ENCODE measurements around the gene WDR36.

Gene WDR36

DNA sequence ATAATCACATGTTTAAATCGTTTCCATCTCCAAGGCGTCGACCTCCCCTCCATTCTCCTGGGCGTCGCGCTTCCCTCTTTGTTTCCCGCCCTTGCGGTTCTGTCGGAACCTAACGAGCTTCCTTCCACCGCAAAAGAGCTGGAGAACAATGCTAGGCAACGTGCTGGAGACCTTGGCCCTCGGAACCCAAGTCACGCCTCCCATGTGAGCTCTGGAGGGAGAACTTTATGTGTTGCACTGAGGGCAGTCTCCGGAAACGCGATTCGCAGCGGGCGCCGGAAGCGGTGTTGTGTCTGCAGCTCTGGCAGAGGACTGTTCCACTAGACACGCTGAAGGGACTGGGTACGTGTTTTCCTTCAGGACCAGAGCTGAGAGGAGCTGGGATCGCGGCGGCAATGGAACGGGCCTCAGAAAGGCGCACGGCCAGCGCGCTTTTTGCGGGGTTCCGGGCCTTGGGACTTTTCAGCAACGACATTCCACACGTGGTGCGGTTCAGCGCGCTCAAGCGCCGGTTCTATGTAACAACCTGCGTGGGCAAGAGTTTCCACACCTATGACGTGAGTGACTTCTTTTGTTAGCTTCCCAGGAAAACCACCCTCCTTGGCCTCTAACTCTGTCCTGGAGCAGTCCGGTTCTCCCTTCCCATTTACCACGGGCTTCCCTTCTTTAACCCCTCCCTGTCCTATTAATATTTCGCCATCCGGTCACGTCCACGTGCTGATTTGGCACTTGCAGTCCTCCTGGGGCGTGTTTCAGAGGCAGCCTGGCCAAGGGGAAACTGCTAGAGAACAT is at the start of gene WDR36:
TSS of gene WDR36 (plus strand) at position 287 of the 792 bp plus-strand sequence. CDS start at position 396, 109 bp downstream.
- Mint-ChIP-seq H3K27ac (peak within 1 kb of the TSS; percentile 97), H3K9me3 (peaks cover 2 to 3% of the 10 kb centered on the region in 2 donors), H3K4me3 (peak within 1 kb of the TSS; percentile 92 to 96), H3K36me3 (peaks cover 12 to 21% of the 10 kb centered on the region in 2 donors), H3K27me3 (peaks cover 6 to 8% of the 10 kb centered on the region in 2 donors), H3K4me1 (peaks cover 17 to 43% of the 10 kb centered on the region in 2 donors)
- peak; percentile 89 to 93 for ATAC-seq (replicated peaks)
- DNase-seq = peak; percentile 87

DNA sequence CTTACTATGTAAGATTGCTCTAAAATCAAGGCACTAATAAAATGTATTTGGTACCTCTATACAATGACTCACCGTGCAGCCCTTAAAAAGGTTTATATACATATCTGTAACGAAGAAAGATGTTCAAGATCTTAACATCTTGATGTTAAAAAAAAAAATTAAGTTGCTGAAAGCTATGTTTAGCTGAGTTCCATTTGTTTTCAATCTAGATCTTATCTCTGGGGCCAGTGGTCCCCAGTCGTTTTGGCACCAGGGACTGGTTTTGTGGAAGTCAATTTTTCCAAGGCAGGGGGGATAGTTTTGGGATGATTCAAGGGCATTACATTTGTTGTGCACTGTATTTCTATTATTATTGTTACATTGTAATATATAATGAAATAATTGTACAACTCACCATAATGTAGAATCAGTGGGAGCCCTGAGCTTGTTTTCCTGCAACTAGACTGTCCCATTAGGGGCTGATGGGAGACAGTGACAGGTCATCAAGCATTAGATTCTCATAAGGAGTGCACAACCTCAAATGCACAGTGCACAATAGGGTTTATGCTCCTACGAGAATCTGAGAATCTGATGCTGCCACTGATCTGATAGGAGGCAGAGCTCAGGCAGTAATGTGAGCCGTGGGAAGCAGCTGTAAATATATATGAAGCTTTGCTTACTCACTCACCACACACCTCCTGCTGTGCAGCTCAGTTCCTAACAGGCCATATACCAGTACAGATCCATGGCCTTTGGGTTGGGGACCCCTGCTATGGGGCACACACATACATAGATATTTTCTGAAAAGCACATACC is 48.2 kb upstream of the WDR36 start:
- H3K4me3 Mint-ChIP-seq = no peak overlapping the region
- no peak overlapping the region for H3K27ac Mint-ChIP-seq
- no peaks in the 10 kb centered on the region for H3K4me1 Mint-ChIP-seq
- ATAC-seq (replicated peaks) (no peak), DNase-seq (no peak)
- no peaks in the 10 kb centered on the region for H3K36me3 Mint-ChIP-seq
- no peaks in the 10 kb centered on the region for H3K9me3 Mint-ChIP-seq
- no peaks in the 10 kb centered on the region for H3K27me3 Mint-ChIP-seq

GRCh38 chr5:111058064-111058463 is 34.1 kb upstream of the WDR36 start:
- Mint-ChIP-seq H3K27me3 (peaks cover 28 to 42% of the 10 kb centered on the region in 2 donors), H3K27ac (no peak overlapping the region), H3K36me3 (peaks cover 0 to 2% of the 10 kb centered on the region in 2 donors), H3K4me1 (no peaks in the 10 kb centered on the region), H3K9me3 (peaks cover 0 to 2% of the 10 kb centered on the region in 2 donors), H3K4me3 (no peak overlapping the region)
- DNase-seq (no peak), ATAC-seq (replicated peaks) (no peak)

DNA sequence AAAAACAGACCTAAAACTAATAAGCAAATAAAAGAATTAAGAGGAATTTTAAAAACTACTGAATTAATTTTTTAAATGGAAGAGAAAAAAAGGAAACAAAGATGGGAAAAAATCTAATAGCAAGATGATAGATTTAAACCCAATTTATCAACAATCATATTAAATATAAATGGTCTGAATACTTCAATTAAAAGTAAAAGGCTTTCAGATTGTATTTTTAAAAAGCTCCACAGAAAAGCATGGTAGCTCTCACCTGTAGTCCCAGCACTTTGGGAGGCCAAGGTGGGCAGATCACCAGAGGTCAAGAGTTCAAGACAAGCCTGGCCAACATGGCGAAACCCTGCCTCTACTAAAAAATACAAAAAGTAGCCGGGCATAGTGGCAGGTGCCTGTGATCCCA is 32.0 kb upstream of the WDR36 start:
- DNase-seq = no peak
- Mint-ChIP-seq H3K27me3 (peaks cover 29 to 35% of the 10 kb centered on the region in 2 donors), H3K9me3 (peaks cover 0 to 2% of the 10 kb centered on the region in 2 donors), H3K36me3 (peaks cover 0 to 2% of the 10 kb centered on the region in 2 donors), H3K4me3 (no peak overlapping the region), H3K4me1 (no peaks in the 10 kb centered on the region), H3K27ac (no peak overlapping the region)
- ATAC-seq (replicated peaks) = no peak

GRCh38 chr5:111061618-111062017 is 30.5 kb upstream of the WDR36 start:
- ATAC-seq (replicated peaks) (no peak), DNase-seq (no peak)
- Mint-ChIP-seq H3K36me3 (peaks cover 0 to 2% of the 10 kb centered on the region in 2 donors), H3K9me3 (peaks cover 0 to 2% of the 10 kb centered on the region in 2 donors), H3K4me1 (no peaks in the 10 kb centered on the region), H3K27me3 (peaks cover 37 to 44% of the 10 kb centered on the region in 2 donors), H3K27ac (no peak overlapping the region), H3K4me3 (no peak overlapping the region)

- Mint-ChIP-seq H3K27me3 (peaks cover 39 to 44% of the 10 kb centered on the region in 2 donors), H3K9me3 (peaks cover 0 to 1% of the 10 kb centered on the region in 2 donors), H3K4me3 (no peak overlapping the region), H3K36me3 (peaks cover 0 to under 1% of the 10 kb centered on the region in 2 donors), H3K4me1 (no peaks in the 10 kb centered on the region), H3K27ac (no peak overlapping the region)
- ATAC-seq (replicated peaks) = no peak
- DNase-seq = no peak
These were observed 28.3 kb upstream of the WDR36 start for GRCh38 chr5:111063709-111064322.

- H3K4me1 Mint-ChIP-seq = peaks cover 4 to 12% of the 10 kb centered on the region in 2 donors
- DNase-seq (no peak), ATAC-seq (replicated peaks) (no peak)
- H3K4me3 Mint-ChIP-seq = no peak overlapping the region
- no peaks in the 10 kb centered on the region for H3K36me3 Mint-ChIP-seq
- H3K27me3 Mint-ChIP-seq = peaks cover 63% of the 10 kb centered on the region in 2 donors
- no peak overlapping the region for H3K27ac Mint-ChIP-seq
- H3K9me3 Mint-ChIP-seq = no peaks in the 10 kb centered on the region
These were observed 25.7 kb upstream of the WDR36 start for GRCh38 chr5:111066261-111066938.

GRCh38 chr5:111068213-111068612 is 23.9 kb upstream of the WDR36 start:
- peaks cover 80 to 81% of the 10 kb centered on the region in 2 donors for H3K27me3 Mint-ChIP-seq
- H3K27ac Mint-ChIP-seq = no peak overlapping the region
- peaks cover 9 to 23% of the 10 kb centered on the region in 2 donors for H3K4me1 Mint-ChIP-seq
- H3K36me3 Mint-ChIP-seq = no peaks in the 10 kb centered on the region
- ATAC-seq (replicated peaks) (no peak), DNase-seq (no peak)
- no peaks in the 10 kb centered on the region for H3K9me3 Mint-ChIP-seq
- no peak overlapping the region for H3K4me3 Mint-ChIP-seq

- Mint-ChIP-seq H3K36me3 (no peaks in the 10 kb centered on the region), H3K27ac (no peak overlapping the region), H3K27me3 (peaks cover 83 to 97% of the 10 kb centered on the region in 2 donors), H3K4me3 (no peak overlapping the region), H3K9me3 (no peaks in the 10 kb centered on the region), H3K4me1 (peaks cover 12 to 27% of the 10 kb centered on the region in 2 donors)
- ATAC-seq (replicated peaks) (no peak), DNase-seq (no peak)
These were observed 22.3 kb upstream of the WDR36 start for GRCh38 chr5:111069839-111070238.

DNA sequence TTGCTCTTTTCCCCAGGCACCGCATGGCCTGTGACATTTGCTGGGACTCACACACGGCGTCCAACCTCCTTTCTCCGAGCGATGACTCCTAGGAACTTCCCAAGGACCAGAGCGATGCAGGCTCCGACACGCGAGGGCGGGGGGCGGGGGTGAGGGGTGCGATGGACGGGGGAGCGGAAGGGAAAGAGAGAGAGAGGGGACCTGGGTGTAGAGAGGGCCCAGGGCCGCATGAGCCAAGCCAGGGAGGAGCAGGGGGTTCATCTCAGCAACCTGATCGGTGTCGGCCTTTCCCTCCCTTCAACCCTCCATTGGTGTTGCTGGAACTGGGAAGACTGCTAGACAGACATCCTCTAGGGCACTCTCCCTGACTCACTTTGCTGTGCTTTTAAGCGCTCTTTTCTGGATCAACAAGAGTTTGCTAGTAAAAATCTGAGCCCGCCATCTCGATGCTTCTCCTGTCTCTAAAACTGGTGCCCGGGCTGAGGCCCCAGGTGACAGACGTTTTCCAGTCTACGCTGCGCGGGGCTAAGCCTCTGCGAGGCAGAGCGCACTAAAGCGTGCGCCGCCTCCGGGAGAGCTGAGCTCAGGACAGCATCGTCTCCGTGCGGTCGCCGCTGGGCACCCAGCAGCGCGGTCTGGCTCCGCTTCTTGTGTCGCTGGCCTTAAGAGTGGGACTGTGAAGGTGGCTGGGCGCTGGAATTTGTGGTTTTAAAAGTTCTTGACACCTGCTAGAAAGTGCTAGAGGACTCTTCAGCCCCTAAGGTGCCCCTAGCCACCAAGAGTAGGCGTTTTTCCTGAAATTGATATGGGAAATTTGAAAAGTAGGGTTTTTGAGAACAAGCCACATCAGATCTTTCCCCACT is 21.6 kb upstream of the WDR36 start:
- no peak overlapping the region for H3K27ac Mint-ChIP-seq
- peaks cover 12 to 27% of the 10 kb centered on the region in 2 donors for H3K4me1 Mint-ChIP-seq
- no peak for DNase-seq

DNA sequence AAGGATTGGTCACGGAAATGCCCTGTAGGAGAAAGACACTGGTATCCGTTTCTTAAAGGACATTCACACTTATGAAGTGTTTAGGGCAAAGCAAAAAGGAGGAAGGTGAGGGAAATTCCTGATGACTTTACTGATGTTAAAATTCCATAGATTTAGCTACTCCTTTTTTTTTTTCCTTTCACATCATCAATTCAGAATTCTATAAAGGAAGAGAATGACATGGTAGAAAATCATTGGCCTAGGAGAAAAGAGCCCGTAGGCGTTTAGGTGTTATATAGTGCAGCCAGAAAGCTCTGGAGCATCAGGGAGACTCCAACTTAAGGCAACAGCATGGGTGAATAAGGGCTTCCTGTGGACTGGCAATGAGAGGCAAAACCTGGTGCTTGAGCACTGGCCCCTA is 20.7 kb upstream of the WDR36 start, which contains the start of gene TSLP:
TSS of gene TSLP (plus strand) at position 301 of the 400 bp plus-strand sequence. CDS start 178 bp downstream, outside the sequence.
- ATAC-seq (replicated peaks) (no peak), DNase-seq (no peak)
- H3K27me3 Mint-ChIP-seq = peaks cover 82 to 90% of the 10 kb centered on the region in 2 donors
- peak within 1 kb of the TSS; percentile 78 to 80 for H3K4me3 Mint-ChIP-seq
- H3K27ac Mint-ChIP-seq = no peak within 1 kb of the TSS
- H3K36me3 Mint-ChIP-seq = no peaks in the 10 kb centered on the region
- H3K9me3 Mint-ChIP-seq = no peaks in the 10 kb centered on the region
- H3K4me1 Mint-ChIP-seq = peaks cover 12 to 27% of the 10 kb centered on the region in 2 donors

More for the DNA sequence above, 21.6 kb upstream of the WDR36 start:
- H3K27me3 Mint-ChIP-seq = peaks cover 88 to 97% of the 10 kb centered on the region in 2 donors
- peak overlapping the region; percentile 31 to 36 for H3K4me3 Mint-ChIP-seq
- peak; percentile 66 for ATAC-seq (replicated peaks)
- no peaks in the 10 kb centered on the region for H3K9me3 Mint-ChIP-seq
- no peaks in the 10 kb centered on the region for H3K36me3 Mint-ChIP-seq

GRCh38 chr5:111072949-111073682 is 19.0 kb upstream of the WDR36 start:
- Mint-ChIP-seq H3K4me3 (peak overlapping the region; percentile 78 to 80), H3K27ac (no peak overlapping the region), H3K27me3 (peaks cover 73 to 86% of the 10 kb centered on the region in 2 donors), H3K4me1 (peaks cover 12 to 27% of the 10 kb centered on the region in 2 donors), H3K9me3 (no peaks in the 10 kb centered on the region), H3K36me3 (no peaks in the 10 kb centered on the region)
- ATAC-seq (replicated peaks) (peak; percentile 52 to 74), DNase-seq (peak; percentile 12)

Measured in stimulated activated naive B cell treated with anti-CD40 and anti-IgM and Interleukin-4, amounts not matched to agents 10 μg/mL and 1 μg/mL and 100 μg/mL, for 72 hours (primary cell).